DND-41 (cell line): ENCODE data around the gene CCNB3.

Source experiments
- CTCF ChIP-seq: IDR thresholded peaks from 2 replicates; pipeline ENCODE4 v1.5.1; 2012; ENCODE audit warnings: borderline replicate concordance, low read length, moderate library complexity, mild to moderate bottlenecking; ENCODE audit not compliant: poor library complexity, severe bottlenecking; ENCODE audit errors: extremely low read depth
- EZH2 ChIP-seq: IDR thresholded peaks from 3 replicates; pipeline ENCODE4 v1.6.1; 2012; ENCODE audit warnings: borderline replicate concordance, low read depth, mild to moderate bottlenecking, moderate library complexity, low read length, inconsistent platforms; ENCODE audit not compliant: severe bottlenecking

- TF ChIP-seq CTCF (no peak), EZH2 (no peak)
Observed at GRCh38 chrX:50386520-50386919, 182.0 kb downstream of the CCNB3 start.
